ENCODE results near the gene LRCH2.
"Not testable (repeated sequence)": the region's sequence is repeated elsewhere in the genome, so short reads cannot be mapped to it uniquely, and the experiment has no call there.

The LRCH2 gene

DNA sequence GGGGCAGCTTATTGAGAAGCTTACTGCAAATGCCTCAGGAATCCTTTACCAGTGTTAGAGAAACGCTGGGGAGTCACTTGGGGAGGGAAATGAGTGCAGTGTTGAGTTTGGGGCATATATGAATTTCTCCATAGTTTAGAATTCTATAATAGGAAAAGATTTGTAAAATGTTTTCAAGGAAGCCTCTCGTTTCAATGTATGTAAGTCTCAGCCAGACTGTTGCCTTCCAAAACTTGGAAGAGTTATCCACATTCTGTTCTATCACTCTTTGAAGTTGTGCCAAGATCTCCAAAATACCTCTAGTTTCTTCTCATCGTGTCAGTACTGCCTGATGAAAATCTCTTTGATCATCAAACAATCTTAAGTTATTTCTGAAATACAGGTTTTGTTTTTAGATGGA, 565 bp upstream of the LRCH2 start:
- Mint-ChIP-seq H3K9me3 (no peaks in the 10 kb centered on the region), H3K36me3 (ENCODE audit: low read depth) (no peaks in the 10 kb centered on the region), H3K4me1 (ENCODE audit: low read depth) (no peaks in the 10 kb centered on the region), H3K4me3 (no peak overlapping the region), H3K27me3 (peaks cover 33% of the 10 kb centered on the region), H3K27ac (no peak overlapping the region)

DNA sequence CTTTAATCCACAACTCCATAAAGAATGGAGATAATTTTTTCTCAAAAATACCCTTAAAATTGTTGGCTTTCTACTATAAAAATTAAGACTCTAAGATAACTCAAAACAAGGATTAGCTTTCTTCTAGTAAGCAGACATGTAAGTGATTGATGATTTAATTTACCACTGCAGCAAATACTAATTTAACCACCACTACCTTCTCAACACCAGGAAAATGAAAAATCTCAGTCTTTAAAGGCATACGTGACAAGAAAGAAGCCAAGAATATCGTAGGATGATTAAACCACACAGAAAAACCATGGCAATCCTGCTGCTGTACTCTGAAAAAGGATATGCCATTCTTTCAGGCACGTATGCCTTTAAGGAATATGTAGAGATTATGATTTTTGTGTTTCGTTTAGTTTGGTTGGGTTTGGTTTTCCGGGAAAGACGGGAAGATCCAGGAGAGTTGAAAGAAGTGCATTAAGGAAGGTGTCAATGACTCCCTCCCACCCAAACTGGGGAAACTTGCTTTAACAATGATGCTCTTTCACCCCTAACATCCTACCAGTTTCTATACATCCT, 881 bp downstream of the LRCH2 start:
- Mint-ChIP-seq H3K4me3 (peak overlapping the region; percentile 41), H3K36me3 (ENCODE audit: low read depth) (no peaks in the 10 kb centered on the region), H3K27ac (no peak overlapping the region), H3K9me3 (no peaks in the 10 kb centered on the region), H3K4me1 (ENCODE audit: low read depth) (no peaks in the 10 kb centered on the region), H3K27me3 (peaks cover 33% of the 10 kb centered on the region)

DNA sequence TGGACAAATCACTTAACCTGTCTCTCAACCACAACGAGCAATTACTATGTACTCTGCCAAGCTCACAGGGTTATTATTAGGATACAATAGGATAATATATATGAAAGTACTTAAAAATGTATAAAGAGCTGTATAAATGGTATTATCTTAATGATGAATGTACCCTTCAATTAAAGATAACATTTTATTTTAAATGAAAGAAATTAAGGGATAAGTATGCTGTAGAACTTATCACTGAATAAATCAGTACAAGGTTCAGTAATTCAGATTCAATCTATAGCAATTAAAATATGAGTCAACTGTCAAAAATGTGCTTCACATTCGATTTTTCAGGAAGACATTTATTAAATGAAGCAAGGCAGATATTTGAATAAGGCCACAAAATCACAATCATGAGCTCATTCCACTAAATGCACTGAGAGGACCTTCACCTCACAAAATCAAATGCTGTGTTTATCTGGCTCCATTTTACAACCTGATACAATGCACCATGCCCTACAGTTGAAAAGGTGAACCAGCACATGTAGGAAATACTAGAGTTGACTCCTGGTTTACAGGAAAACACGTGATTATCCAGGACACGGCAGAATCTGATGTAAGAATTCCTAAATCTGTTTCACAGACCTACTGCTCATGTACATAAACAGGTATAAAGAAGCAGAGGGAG, 4.4 kb downstream of the LRCH2 start:
- Mint-ChIP-seq H3K27ac (no peak overlapping the region), H3K36me3 (ENCODE audit: low read depth) (no peaks in the 10 kb centered on the region), H3K4me3 (no peak overlapping the region), H3K27me3 (peaks cover 25% of the 10 kb centered on the region), H3K4me1 (ENCODE audit: low read depth) (no peaks in the 10 kb centered on the region), H3K9me3 (no peaks in the 10 kb centered on the region)

DNA sequence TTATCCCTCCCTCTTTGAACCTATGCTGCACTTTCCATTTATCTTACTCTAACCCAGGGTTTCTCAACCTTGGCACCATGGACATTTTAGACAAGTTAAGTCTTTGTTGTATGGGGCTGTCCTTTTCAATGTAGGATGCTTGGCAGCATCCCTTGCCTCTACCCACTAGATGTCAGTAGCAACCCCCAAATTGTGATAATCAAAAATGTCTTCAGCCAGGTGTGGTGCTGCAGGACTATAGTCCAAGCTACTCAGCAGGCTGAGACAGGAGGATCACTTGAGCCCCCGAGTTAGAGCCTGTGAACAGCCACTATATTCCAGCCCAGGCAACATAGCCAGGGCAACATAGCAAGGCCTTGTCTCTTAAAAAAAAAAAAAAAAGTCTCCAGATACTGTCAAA, 7.0 kb downstream of the LRCH2 start:
- H3K27me3 Mint-ChIP-seq: peaks cover 9% of the 10 kb centered on the region
- H3K9me3 Mint-ChIP-seq: no peaks in the 10 kb centered on the region
- H3K36me3 Mint-ChIP-seq (ENCODE audit: low read depth): no peaks in the 10 kb centered on the region
- H3K4me1 Mint-ChIP-seq (ENCODE audit: low read depth): no peaks in the 10 kb centered on the region
- H3K4me3 Mint-ChIP-seq: no peak overlapping the region
- no peak overlapping the region for H3K27ac Mint-ChIP-seq

DNA sequence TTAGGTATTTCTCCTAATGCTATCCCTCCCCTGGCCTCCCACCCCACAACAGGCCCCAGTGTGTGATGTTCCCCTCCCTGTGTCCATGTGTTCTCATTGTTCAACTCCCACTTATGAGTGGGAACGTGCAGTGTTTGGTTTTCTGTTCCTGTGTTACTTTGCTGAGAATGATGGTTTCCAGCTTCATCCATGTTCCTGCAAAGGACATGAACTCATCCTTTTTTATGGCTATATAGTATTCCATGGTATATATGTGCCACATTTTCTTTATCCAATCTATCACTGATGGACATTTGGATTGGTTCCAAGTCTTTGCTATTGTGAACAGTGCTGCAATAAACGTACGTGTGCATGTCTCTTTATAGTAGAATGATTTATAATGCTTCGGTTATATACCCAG, 16.6 kb downstream of the LRCH2 start:
- not testable (repeated sequence) for H3K4me3 Mint-ChIP-seq; H3K36me3 Mint-ChIP-seq (ENCODE audit: low read depth); H3K4me1 Mint-ChIP-seq (ENCODE audit: low read depth); H3K27me3 Mint-ChIP-seq; H3K9me3 Mint-ChIP-seq; H3K27ac Mint-ChIP-seq

DNA sequence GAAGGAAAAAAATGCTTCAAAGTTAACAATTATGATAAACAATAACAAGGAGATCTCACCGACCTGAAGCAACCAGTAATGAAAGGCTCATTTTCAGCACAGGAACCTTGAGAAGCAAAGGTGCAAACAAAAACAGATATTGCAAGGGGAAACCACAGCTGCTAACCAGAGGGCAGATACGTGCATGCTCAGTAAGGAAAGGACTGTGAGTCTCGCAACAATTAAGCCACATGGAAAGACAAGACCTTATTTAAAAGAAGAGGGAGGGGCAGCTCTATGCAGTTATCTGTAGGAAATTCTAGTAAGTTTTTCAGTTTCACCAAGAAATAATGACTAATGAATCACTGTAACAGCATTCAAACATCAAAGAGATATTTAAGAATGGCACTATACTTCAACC, 19.3 kb downstream of the LRCH2 start:
- no peak overlapping the region for H3K4me3 Mint-ChIP-seq
- H3K27ac Mint-ChIP-seq: no peak overlapping the region
- no peaks in the 10 kb centered on the region for H3K36me3 Mint-ChIP-seq (ENCODE audit: low read depth)
- H3K27me3 Mint-ChIP-seq: no peaks in the 10 kb centered on the region
- no peaks in the 10 kb centered on the region for H3K4me1 Mint-ChIP-seq (ENCODE audit: low read depth)
- H3K9me3 Mint-ChIP-seq: no peaks in the 10 kb centered on the region

DNA sequence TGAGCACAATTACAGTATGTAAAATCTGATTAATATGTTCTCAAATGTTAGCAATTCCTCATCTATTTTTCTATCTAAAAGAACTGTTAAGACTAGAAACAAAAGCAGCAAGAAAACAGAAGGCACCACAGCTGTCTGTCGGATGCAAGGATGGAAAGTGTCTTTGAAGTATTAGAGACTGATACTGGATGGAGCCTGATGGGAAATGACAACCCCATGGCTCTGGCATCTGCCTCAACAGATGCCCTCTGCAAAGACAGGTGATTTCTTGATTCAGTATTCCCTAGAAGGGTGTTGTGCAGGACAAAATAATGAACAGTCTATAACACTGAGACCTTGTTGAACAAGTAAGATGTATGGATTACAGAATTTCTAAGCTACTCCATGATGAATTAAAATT, 19.7 kb downstream of the LRCH2 start:
- H3K4me3 Mint-ChIP-seq: no peak overlapping the region
- no peaks in the 10 kb centered on the region for H3K27me3 Mint-ChIP-seq
- H3K36me3 Mint-ChIP-seq (ENCODE audit: low read depth): no peaks in the 10 kb centered on the region
- H3K27ac Mint-ChIP-seq: no peak overlapping the region
- H3K4me1 Mint-ChIP-seq (ENCODE audit: low read depth): no peaks in the 10 kb centered on the region
- peaks cover 3% of the 10 kb centered on the region for H3K9me3 Mint-ChIP-seq

DNA sequence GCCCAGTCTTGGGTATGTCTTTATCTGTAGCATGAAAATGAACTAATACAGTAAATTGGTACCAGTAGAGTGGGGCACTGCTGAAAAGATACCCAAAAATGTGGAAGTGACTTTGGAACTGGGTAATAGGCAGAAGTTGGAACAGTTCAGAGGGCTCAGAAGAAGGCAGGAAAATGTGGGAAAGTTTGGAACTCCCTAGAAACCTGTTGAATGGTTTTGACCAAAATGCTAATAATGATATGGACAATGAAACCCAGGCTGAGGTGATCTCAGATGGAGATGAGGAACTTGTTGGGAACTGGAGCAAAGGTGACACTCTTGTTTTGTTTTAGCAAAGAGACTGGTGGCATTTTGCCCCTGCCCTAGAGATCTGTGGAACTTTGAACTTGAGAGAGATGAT, 24.3 kb downstream of the LRCH2 start:
- H3K4me1 Mint-ChIP-seq (ENCODE audit: low read depth); H3K27me3 Mint-ChIP-seq; H3K9me3 Mint-ChIP-seq; H3K36me3 Mint-ChIP-seq (ENCODE audit: low read depth); H3K27ac Mint-ChIP-seq; H3K4me3 Mint-ChIP-seq: not testable (repeated sequence)

DNA sequence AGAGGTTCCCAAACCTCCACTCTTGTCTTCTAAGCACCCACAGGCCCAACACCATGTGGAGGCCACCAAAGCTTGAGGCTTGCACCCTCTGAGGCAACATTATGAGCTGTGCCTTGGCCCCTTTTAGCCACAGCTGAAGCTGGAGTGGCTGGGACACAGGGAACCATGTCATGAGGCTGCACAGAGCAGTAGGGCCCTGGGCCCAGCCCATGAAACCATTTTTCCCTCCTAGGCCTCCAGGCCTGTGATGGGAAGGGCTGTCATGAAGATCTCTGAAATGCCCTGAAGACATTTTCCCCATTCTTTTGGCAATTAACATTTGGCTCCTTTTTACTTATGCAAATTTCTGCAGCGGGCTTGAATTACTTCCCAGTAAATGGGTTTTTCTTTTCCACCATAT, 29.9 kb downstream of the LRCH2 start:
- H3K27ac Mint-ChIP-seq: no peak overlapping the region
- no peaks in the 10 kb centered on the region for H3K27me3 Mint-ChIP-seq
- no peak overlapping the region for H3K4me3 Mint-ChIP-seq
- no peaks in the 10 kb centered on the region for H3K4me1 Mint-ChIP-seq (ENCODE audit: low read depth)
- no peaks in the 10 kb centered on the region for H3K36me3 Mint-ChIP-seq (ENCODE audit: low read depth)
- H3K9me3 Mint-ChIP-seq: peaks cover 4% of the 10 kb centered on the region

DNA sequence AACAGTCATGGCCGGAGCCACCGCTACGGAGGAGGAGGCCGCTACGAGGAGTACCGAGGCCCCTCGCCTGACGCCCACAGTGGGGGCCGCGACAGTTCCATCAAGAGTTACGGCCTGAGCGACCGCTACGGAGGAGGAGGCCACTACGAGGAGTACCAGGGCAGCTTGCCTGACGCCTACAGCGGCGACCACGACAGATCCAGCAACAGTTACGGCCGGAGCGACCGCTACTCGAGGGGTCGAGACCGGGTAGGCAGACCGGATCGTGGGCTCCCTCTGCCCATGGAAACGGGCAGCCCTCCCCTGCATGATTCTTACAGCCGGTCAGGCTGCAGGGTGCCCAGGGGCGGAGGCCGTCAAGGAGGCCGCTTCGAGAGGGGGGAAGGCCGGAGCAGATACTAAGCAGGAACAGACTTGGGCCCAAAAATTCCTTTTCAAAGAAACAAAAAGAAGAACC, 41.6 kb downstream of the LRCH2 start:
- Mint-ChIP-seq H3K36me3 (ENCODE audit: low read depth) (no peaks in the 10 kb centered on the region), H3K9me3 (no peaks in the 10 kb centered on the region), H3K4me1 (ENCODE audit: low read depth) (no peaks in the 10 kb centered on the region), H3K4me3 (no peak overlapping the region), H3K27me3 (no peaks in the 10 kb centered on the region), H3K27ac (no peak overlapping the region)

DNA sequence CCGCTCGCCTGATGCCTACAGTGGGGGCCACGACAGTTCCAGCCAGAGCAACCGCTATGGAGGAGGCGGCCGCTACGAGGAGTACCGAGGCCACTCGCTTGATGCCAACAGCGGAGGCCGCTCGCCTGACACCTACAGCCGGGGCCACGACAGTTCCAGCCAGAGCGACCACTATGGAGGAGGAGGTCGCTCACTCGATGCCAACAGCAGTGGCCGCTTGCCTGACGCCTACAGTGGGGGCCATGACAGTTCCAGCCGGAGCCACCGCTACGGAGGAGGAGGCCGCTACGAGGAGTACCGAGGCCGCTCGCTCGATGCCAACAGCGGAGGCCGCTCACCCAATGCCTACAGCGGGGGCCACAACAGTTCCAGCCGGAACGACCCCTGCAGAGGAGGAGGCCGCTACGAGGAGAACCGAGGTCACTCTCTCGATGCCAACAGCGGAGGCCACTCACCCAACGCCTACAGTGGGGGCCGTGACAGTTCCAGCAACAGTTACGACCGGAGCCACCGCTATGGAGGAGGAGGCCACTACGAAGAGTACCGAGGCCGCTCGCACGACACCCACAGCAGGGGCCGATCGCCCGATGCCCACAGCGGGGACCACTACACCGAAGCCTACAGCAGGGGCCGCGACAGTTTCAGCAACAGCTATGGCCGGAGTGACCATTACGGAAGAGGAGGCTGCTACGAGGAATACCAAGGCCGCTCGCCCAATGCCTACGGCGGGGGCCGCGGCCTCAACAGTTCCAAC, 42.2 kb downstream of the LRCH2 start:
- no peaks in the 10 kb centered on the region for H3K9me3 Mint-ChIP-seq
- H3K4me1 Mint-ChIP-seq (ENCODE audit: low read depth): no peaks in the 10 kb centered on the region
- no peak overlapping the region for H3K4me3 Mint-ChIP-seq
- H3K27me3 Mint-ChIP-seq: no peaks in the 10 kb centered on the region
- H3K36me3 Mint-ChIP-seq (ENCODE audit: low read depth): no peaks in the 10 kb centered on the region
- H3K27ac Mint-ChIP-seq: no peak overlapping the region

DNA sequence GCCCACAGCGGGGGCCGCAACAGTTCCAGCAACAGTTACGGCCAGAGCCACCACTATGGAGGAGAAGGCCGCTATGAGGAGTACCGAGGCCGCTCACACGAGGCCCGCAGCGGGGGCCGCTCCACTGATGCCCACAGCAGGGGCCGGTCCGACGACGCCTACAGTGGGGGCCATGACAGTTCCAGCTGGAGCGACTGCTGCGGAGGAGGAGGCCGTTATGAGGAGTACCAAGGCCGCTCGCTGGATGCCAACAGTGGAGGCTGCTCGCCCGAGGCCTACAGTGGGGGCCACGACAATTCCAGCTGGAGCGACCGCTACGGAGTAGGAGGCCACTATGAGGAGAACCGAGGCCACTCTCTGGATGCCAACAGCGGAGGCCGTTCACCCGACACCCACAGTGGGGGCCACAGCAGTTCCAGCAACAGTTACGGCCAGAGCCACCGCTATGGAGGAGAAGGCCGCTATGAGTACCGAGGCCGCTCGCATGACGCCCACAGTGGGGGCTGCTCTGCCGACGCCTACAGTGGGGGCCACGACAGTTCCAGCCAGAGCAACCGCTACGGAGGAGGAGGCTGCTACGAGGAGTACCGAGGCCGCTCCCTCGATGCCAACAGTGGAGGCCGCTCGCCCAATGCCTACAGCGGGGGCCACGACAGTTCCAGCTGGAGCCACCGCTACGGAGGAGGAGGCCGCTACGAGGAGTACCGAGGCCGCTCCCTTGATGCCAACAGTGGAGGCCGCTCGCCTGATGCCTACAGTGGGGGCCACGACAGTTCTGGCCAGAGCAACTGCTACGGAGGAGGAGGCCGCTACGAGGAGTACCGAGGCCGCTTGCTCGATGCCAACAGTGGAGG, 43.0 kb downstream of the LRCH2 start:
- Mint-ChIP-seq H3K9me3 (no peaks in the 10 kb centered on the region), H3K4me3 (no peak overlapping the region), H3K36me3 (ENCODE audit: low read depth) (no peaks in the 10 kb centered on the region), H3K27me3 (no peaks in the 10 kb centered on the region), H3K27ac (no peak overlapping the region), H3K4me1 (ENCODE audit: low read depth) (no peaks in the 10 kb centered on the region)

DNA sequence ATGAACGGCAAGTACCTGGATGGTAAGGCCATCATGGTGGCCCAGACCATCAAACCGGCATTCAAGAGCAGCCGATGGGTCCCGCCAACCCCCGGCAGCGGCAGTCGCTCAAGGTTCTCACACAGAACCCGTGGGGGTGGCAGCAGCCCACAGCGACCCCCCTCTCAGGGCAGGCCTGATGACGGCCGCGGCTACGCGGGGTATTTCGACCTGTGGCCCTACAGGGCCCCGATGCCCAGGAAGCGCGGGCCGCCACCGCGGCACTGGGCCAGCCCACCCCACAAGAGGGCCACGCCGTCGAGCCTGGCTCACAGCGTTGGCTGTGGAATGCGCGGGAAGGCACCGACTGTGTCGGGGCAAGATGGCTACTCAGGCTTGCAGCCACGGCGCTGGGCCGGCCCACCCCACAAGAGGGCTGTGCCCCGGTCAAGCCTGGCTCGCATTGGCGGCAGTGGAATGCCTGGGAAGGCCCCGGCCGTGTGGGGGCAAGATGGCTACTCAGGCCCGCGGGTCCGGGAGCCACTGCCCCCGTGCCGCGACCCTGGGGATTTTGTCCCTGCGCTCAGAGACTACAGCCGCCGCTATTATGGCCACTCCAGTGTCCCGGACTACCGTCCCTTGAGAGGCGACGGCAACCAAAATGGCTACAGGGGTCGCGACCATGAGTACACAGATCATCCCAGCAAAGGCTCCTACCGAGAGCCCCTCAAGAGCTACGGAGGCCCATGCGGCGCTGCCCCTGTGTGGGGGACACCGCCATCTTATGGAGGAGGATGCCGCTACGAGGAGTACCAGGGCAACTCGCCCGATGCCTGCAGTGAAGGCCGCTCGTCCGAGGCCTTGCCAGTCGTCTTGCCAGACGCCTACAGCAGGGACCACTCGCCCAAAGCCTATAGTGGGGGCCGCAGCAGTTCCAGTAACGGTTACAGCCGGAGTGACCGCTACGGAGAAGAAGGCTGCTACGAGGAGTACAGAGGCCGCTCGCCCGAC, 44.0 kb downstream of the LRCH2 start:
- H3K36me3 Mint-ChIP-seq (ENCODE audit: low read depth): no peaks in the 10 kb centered on the region
- H3K27me3 Mint-ChIP-seq: no peaks in the 10 kb centered on the region
- no peaks in the 10 kb centered on the region for H3K9me3 Mint-ChIP-seq
- H3K4me1 Mint-ChIP-seq (ENCODE audit: low read depth): no peaks in the 10 kb centered on the region
- H3K4me3 Mint-ChIP-seq: no peak overlapping the region
- no peak overlapping the region for H3K27ac Mint-ChIP-seq

DNA sequence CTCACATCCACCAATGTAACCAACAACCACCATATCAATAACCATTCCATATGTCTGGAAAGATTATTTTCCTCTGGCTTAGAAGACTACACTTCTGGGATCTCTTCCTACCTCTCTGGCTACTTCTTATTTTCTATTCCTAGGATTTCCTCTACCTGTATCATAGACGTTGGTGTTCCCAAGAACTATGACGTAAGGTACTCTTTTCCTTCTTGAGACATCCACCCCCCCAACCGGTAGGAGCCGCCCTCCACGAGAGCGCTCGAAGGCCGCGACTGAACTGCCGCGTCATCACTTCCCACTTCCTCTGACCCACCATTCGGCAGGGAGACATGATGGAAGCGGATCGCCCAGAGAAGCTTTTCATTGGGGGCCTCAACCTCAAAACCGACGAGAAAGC, 44.8 kb downstream of the LRCH2 start, which contains the start of gene RBMXL3:
Gene RBMXL3 (plus strand): TSS at position 301 of the 400 bp plus-strand sequence. CDS start 32 bp downstream, at position 333.
- Mint-ChIP-seq H3K36me3 (ENCODE audit: low read depth) (no peaks in the 10 kb centered on the region), H3K4me1 (ENCODE audit: low read depth) (no peaks in the 10 kb centered on the region), H3K4me3 (no peak within 1 kb of the TSS)

More for the DNA sequence above, 44.8 kb downstream of the LRCH2 start, which contains the start of gene RBMXL3:
- Mint-ChIP-seq H3K27ac (no peak within 1 kb of the TSS), H3K27me3 (no peaks in the 10 kb centered on the region), H3K9me3 (no peaks in the 10 kb centered on the region)

Measured in stimulated activated naive CD8-positive, alpha-beta T cell treated with anti-CD3 and anti-CD28 coated beads, Interleukin-15, Interleukin-2, amounts not matched to agents 100 ng/mL and 50 ng/mL, for 24 hours (primary cell).